H1 (cell line): Measurements from ENCODE around the gene UGT2B15. TPM values are rescaled to one million over a fixed set of nuclear protein-coding genes. Genes with fewer than 3 reads are reported as not detected.

ENCODE experiments used
- CTCF ChIA-PET: fragments of 300-600 bp; sonication (Branson Sonifier 250); formaldehyde crosslinking; loops from one replicate; lab custom pipeline; 2021; ENCODE audit not compliant: partially characterized antibody; lab: Charles Lee
- POLR2A ChIA-PET: fragments of 300-600 bp; sonication (Branson Sonifier 250); formaldehyde crosslinking; loops from one replicate; lab custom pipeline; 2021; ENCODE audit warnings: inconsistent platforms; ENCODE audit not compliant: partially characterized antibody; lab: Charles Lee
- DNase-seq, 2 experiments: peaks; one replicate each; pipeline versions ENCODE4 v3.0.0 to v3.0.0-alpha.2; 2010 to 2022; ENCODE audit warnings: low spot score in 2 of 2, low read depth in 1 of 2, mixed read lengths in 1 of 2
- FAIRE-seq: peaks from 2 replicates; lab custom pipeline; 2011; peaks lifted over from hg19 to GRCh38; lab: Jason Lieb, UNC
- H2AFZ ChIP-seq: 2 replicates; pipeline ENCODE4 v1.8.1; 2012; ENCODE audit warnings: low read length, inconsistent platforms
- H2AK5ac ChIP-seq: 2 replicates; pipeline ENCODE4 v1.6.1; 2013; ENCODE audit warnings: low read depth, low read length
- H2BK120ac ChIP-seq: replicated peaks from 2 replicates; pipeline ENCODE3; 2013; ENCODE audit warnings: low read depth, low read length, inconsistent platforms
- H2BK12ac ChIP-seq: 2 replicates; pipeline ENCODE4 v1.6.1; 2013; ENCODE audit warnings: low read depth, low read length
- H2BK15ac ChIP-seq: 2 replicates; pipeline ENCODE4 v1.6.1; 2013; ENCODE audit warnings: low read length
- H2BK20ac ChIP-seq: 2 replicates; pipeline ENCODE4 v1.6.1; 2013; ENCODE audit warnings: low read length
- H2BK5ac ChIP-seq: 2 replicates; pipeline ENCODE4 v1.6.1; 2013; ENCODE audit warnings: low read depth, low read length
- H3K14ac ChIP-seq: 2 replicates; pipeline ENCODE4 v1.6.1; 2013; ENCODE audit warnings: inconsistent platforms; ENCODE audit not compliant: insufficient read length
- H3K18ac ChIP-seq: 2 replicates; pipeline ENCODE4 v1.6.1; 2013; ENCODE audit warnings: low read length; ENCODE audit errors: extremely low read depth
- H3K23ac ChIP-seq: 2 replicates; pipeline ENCODE4 v1.6.1; 2013; ENCODE audit warnings: inconsistent platforms; ENCODE audit not compliant: insufficient read length
- H3K23me2 ChIP-seq: 2 replicates; pipeline ENCODE4 v1.6.1; 2013; ENCODE audit warnings: low read depth, low read length
- H3K27ac ChIP-seq: 2 replicates; pipeline ENCODE4 v1.6.1; 2011; ENCODE audit warnings: low read depth, low read length, inconsistent platforms
- H3K27me3 ChIP-seq, 4 experiments: replicated peaks in 1 of 4; 1 replicate in 1 of 4; 2 replicates in 3 of 4; pipeline versions ENCODE4 v1.6.1 to v1.8.1; 2011 to 2013; ENCODE audit warnings: low read length in 3 of 4, mild to moderate bottlenecking in 3 of 4, inconsistent platforms in 2 of 4, mixed read lengths in 2 of 4, moderate library complexity in 1 of 4; ENCODE audit not compliant: control insufficient read depth in 3 of 4, insufficient read depth in 3 of 4; ENCODE audit errors: extremely low read depth in 1 of 4
- H3K36me3 ChIP-seq, 4 experiments: 2 replicates each; pipeline versions ENCODE4 v1.6.1 to v1.8.1; 2011 to 2013; ENCODE audit warnings: mild to moderate bottlenecking in 4 of 4, low read length in 3 of 4, moderate library complexity in 2 of 4, control low read depth in 1 of 4, inconsistent platforms in 1 of 4; ENCODE audit not compliant: insufficient read depth in 4 of 4, control insufficient read depth in 2 of 4
- H3K4ac ChIP-seq: replicated peaks from 2 replicates; pipeline ENCODE3; 2013; ENCODE audit warnings: low read length, low read depth, mixed read lengths, inconsistent platforms; ENCODE audit not compliant: insufficient read length
- H3K4me1 ChIP-seq, 4 experiments: replicated peaks in 1 of 4; 1 replicate in 1 of 4; 2 replicates in 3 of 4; pipeline versions ENCODE4 v1.6.1 to v1.8.1; 2011 to 2013; ENCODE audit warnings: low read length in 3 of 4, inconsistent platforms in 2 of 4, mixed read lengths in 1 of 4; ENCODE audit not compliant: insufficient read depth in 4 of 4, control insufficient read depth in 3 of 4
- H3K4me2 ChIP-seq, 2 experiments: 2 replicates each; pipeline versions ENCODE4 v1.6.1 to v1.8.1; 2011 to 2013; ENCODE audit warnings: low read depth in 2 of 2, low read length in 2 of 2, control low read depth in 1 of 2, inconsistent platforms in 1 of 2, mild to moderate bottlenecking in 1 of 2; ENCODE audit not compliant: insufficient read depth in 1 of 2
- H3K4me3 ChIP-seq, 4 experiments: fragments of 200-600, 300-600 bp in 1 of 4; sonication (generic), shearing (Covaris generic), sonication (Bioruptor Twin) in 1 of 4; 2 replicates each; pipeline versions ENCODE4 v1.5.1 to v1.8.1; 2011 to 2016; ENCODE audit warnings: low read length in 4 of 4, low read depth in 3 of 4, control low read depth in 2 of 4, inconsistent platforms in 2 of 4, mild to moderate bottlenecking in 2 of 4, mixed read lengths in 1 of 4, moderate library complexity in 1 of 4; ENCODE audit not compliant: insufficient read depth in 2 of 4; ENCODE audit errors: extremely low read depth in 1 of 4
- H3K56ac ChIP-seq: replicated peaks from 2 replicates; pipeline ENCODE3; 2013; ENCODE audit warnings: low read depth, mild to moderate bottlenecking, mixed read lengths, low read length, inconsistent platforms; ENCODE audit not compliant: insufficient read length
- H3K79me1 ChIP-seq: 2 replicates; pipeline ENCODE4 v1.6.1; 2013; ENCODE audit warnings: low read depth, low read length, control low read depth
- H3K79me2 ChIP-seq, 2 experiments: 2 replicates each; pipeline versions ENCODE4 v1.6.1 to v1.8.1; 2012 to 2013; ENCODE audit warnings: low read length in 2 of 2, mild to moderate bottlenecking in 2 of 2, inconsistent platforms in 1 of 2; ENCODE audit not compliant: insufficient read depth in 2 of 2, control insufficient read depth in 1 of 2
- H3K9ac ChIP-seq, 4 experiments: replicated peaks in 1 of 4; 1 replicate in 1 of 4; 2 replicates in 3 of 4; pipeline versions ENCODE4 v1.6.1 to v1.8.1; 2011 to 2013; ENCODE audit warnings: low read depth in 3 of 4, low read length in 3 of 4, control low read depth in 2 of 4, mild to moderate bottlenecking in 2 of 4, moderate library complexity in 2 of 4, inconsistent platforms in 1 of 4; ENCODE audit errors: extremely low read depth in 1 of 4
- H3K9me3 ChIP-seq, 2 experiments: 2 replicates each; pipeline versions ENCODE4 v1.6.1 to v1.8.1; 2012 to 2013; ENCODE audit warnings: mild to moderate bottlenecking in 2 of 2, moderate library complexity in 2 of 2, control low read depth in 1 of 2, inconsistent platforms in 1 of 2, low read depth in 1 of 2, low read length in 1 of 2, mixed read lengths in 1 of 2; ENCODE audit not compliant: insufficient read depth in 2 of 2
- H4K20me1 ChIP-seq, 2 experiments: replicated peaks in 1 of 2; 2 replicates each; pipeline versions ENCODE3 to v1.8.1; 2011 to 2013; ENCODE audit warnings: inconsistent platforms in 2 of 2, low read length in 2 of 2, mild to moderate bottlenecking in 1 of 2; ENCODE audit not compliant: insufficient read depth in 2 of 2, control insufficient read depth in 1 of 2
- H4K5ac ChIP-seq: 2 replicates; pipeline ENCODE4 v1.6.1; 2013; ENCODE audit warnings: low read length, low read depth, mixed read lengths, inconsistent platforms; ENCODE audit not compliant: insufficient read length
- H4K8ac ChIP-seq: 2 replicates; pipeline ENCODE4 v1.8.0; 2013; ENCODE audit warnings: mild to moderate bottlenecking, moderate library complexity, low read length, inconsistent platforms; ENCODE audit not compliant: insufficient read depth; ENCODE audit errors: extremely low read depth
- H4K91ac ChIP-seq: replicated peaks from 2 replicates; pipeline ENCODE3; 2013; ENCODE audit warnings: low read length, mixed read lengths, inconsistent platforms; ENCODE audit not compliant: insufficient read length
- EZH2 ChIP-seq: fragments of 200-600 bp; sonication (generic); IDR thresholded peaks from 2 replicates; pipeline ENCODE4 v1.7.1; 2012; ENCODE audit warnings: low read depth, mild to moderate bottlenecking, moderate library complexity, low read length, inconsistent platforms; ENCODE audit not compliant: severe bottlenecking
- WGBS, 2 experiments: shearing (Covaris generic) in 1 of 2; methylation state at CpG; one replicate each; pipeline versions ENCODE4 v1.1.6 to v1.1.7; 2013 to 2015; ENCODE audit warnings: low lambda C conversion rate in 2 of 2, mixed read lengths in 2 of 2, inconsistent platforms in 1 of 2, low coverage in 1 of 2, missing lambda C conversion rate in 1 of 2; ENCODE audit not compliant: insufficient replicate concordance in 2 of 2, insufficient coverage in 1 of 2, insufficient read length in 1 of 2; ENCODE audit errors: extremely low coverage in 1 of 2, missing lambda C conversion rate in 1 of 2; 5-methylcytosine and 5-hydroxymethylcytosine counted together
- polyA plus RNA-seq, 7 experiments: library from polyadenylated mRNA; depleted of rRNA in 3 of 7; stranded (reverse) in 5 of 7; unstranded in 2 of 7; fragments of >200 nt in 5 of 7; fragments of 200-250 nt in 2 of 7; gene quantifications; 1 replicate in 5 of 7; 2 replicates in 1 of 7; 4 replicates in 1 of 7; pipeline versions ENCODE4 v1.2.1 to v1.2.3, GENCODE V29; 2011 to 2013; ENCODE audit warnings: missing spikeins in 2 of 7, mixed read lengths in 2 of 7
- total RNA-seq: library from RNA; stranded (reverse); fragmentation: NEBNext Ultra II Directional; extraction: Animal tissue kit (Norgen Biotek cat#: 25700); gene quantifications from 2 replicates; pipeline ENCODE4 v1.2.1, GENCODE V29; 2021

Gene UGT2B15
- total and polyA plus RNA-seq, 2 of the 8 experiments (the other 6 are each of a cell fraction or from before 2014, with no cell fraction given) = not detected

DNA sequence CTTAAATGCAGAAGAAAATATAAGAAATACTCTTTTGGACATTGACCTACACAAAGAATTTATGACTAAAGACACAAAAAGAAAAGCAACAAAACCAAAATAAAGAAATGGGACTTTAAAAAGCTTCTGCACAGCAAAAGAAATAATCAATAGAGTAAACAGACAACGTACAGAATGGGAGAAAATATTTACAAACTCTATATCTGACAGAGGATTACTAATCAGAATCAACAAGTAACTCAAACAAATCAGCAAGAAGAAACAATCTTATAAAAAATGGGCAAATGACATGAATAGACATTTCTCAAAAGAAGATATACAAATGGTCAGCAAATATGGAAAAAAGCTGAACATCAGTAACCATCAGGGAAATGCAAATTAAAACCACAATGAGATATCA is 56.7 kb downstream of the UGT2B15 start:
- H3K9me3 ChIP-seq = no peaks in the 10 kb centered on the region
- FAIRE-seq = no peak
- H3K79me2 ChIP-seq = no peaks in the 10 kb centered on the region
- no peak overlapping the region for H3K9ac ChIP-seq
- no peaks in the 10 kb centered on the region for H3K4me1 ChIP-seq
- no peak overlapping the region for H2AFZ ChIP-seq
- H2BK15ac ChIP-seq = no peak overlapping the region
- H3K79me1 ChIP-seq = no peaks in the 10 kb centered on the region
- no peak for TF ChIP-seq EZH2
- no peak overlapping the region for H3K18ac ChIP-seq
- H3K23ac ChIP-seq = no peak overlapping the region
- H3K36me3 ChIP-seq = no peaks in the 10 kb centered on the region
- H4K8ac ChIP-seq = no peak overlapping the region
- H4K91ac ChIP-seq = no peak overlapping the region
- no peak overlapping the region for H2BK5ac ChIP-seq
- no peak overlapping the region for H2BK120ac ChIP-seq
- no peak overlapping the region for H3K4me2 ChIP-seq
- no peak overlapping the region for H3K4ac ChIP-seq
- no peak overlapping the region for H2AK5ac ChIP-seq
- H3K4me3 ChIP-seq = no peak overlapping the region
- POLR2A ChIA-PET = no interaction called here
- no peak for DNase-seq
- no peaks in the 10 kb centered on the region for H3K27me3 ChIP-seq
- no peak overlapping the region for H3K14ac ChIP-seq
- H2BK20ac ChIP-seq = no peak overlapping the region
- H3K56ac ChIP-seq = no peak overlapping the region
- no peak overlapping the region for H2BK12ac ChIP-seq
- no peaks in the 10 kb centered on the region for H3K23me2 ChIP-seq
- H4K20me1 ChIP-seq = no peaks in the 10 kb centered on the region
- WGBS, 2 experiments = 85% methylated on average over 1 of the region's 1 CpG; no CpG with 5 or more reads in 1 of the 2 experiments
- CTCF ChIA-PET = no interaction called here
- no peak overlapping the region for H3K27ac ChIP-seq
- no peak overlapping the region for H4K5ac ChIP-seq
